Chondrocyte (in vitro differentiated cells): ENCODE measurements around the gene TEX11. TPM values are rescaled to one million over a fixed set of nuclear protein-coding genes. Genes with fewer than 3 reads are reported as not detected.

Experiments
- DNase-seq: peaks from one replicate; pipeline ENCODE4 v3.0.0; 2021; ENCODE audit warnings: mixed read lengths, low spot score
- H3K27ac Mint-ChIP-seq: one replicate; pipeline ENCODE4 v1.8.0; 2021; ENCODE audit warnings: mild to moderate bottlenecking, moderate library complexity, mixed read lengths; ENCODE audit not compliant: unreplicated experiment
- H3K27me3 Mint-ChIP-seq: 2 replicates; pipeline ENCODE4 v1.8.0; 2021; ENCODE audit warnings: low read depth, mixed read lengths
- H3K36me3 Mint-ChIP-seq: 2 replicates; pipeline ENCODE4 v1.8.0; 2021; ENCODE audit warnings: low read depth, mixed read lengths
- H3K4me1 Mint-ChIP-seq: 2 replicates; pipeline ENCODE4 v1.8.0; 2021; ENCODE audit warnings: low read depth, mild to moderate bottlenecking, mixed read lengths
- H3K4me3 Mint-ChIP-seq: one replicate; pipeline ENCODE4 v1.8.0; 2021; ENCODE audit warnings: mild to moderate bottlenecking, moderate library complexity, mixed read lengths; ENCODE audit not compliant: unreplicated experiment
- H3K9me3 Mint-ChIP-seq: 2 replicates; pipeline ENCODE4 v1.8.0; 2021; ENCODE audit warnings: low read depth, mixed read lengths
- CTCF ChIP-seq: fragments of 200-600 bp; sonication (generic); IDR thresholded peaks from 2 replicates; pipeline ENCODE4 v1.5.0; 2021; ENCODE audit warnings: antibody characterized with exemption, mild to moderate bottlenecking, moderate library complexity
- total RNA-seq: library from RNA; stranded (reverse); gene quantifications from 3 replicates; pipeline ENCODE4 v1.2.1, GENCODE V29; 2021

The TEX11 gene
- total RNA-seq, 1 donor from 2014 or later: not detected

GRCh38 chrX:70554523-70554922, 354.0 kb downstream of the TEX11 start:
- peaks cover 10% of the 10 kb centered on the region for H3K4me1 Mint-ChIP-seq

GRCh38 chrX:70554081-70554480, 354.4 kb downstream of the TEX11 start:
- DNase-seq: no peak
- peak; percentile 74 for TF ChIP-seq CTCF
- Mint-ChIP-seq H3K27ac (peak overlapping the region; percentile 18), H3K9me3 (peaks cover 10% of the 10 kb centered on the region), H3K36me3 (no peaks in the 10 kb centered on the region), H3K27me3 (no peaks in the 10 kb centered on the region), H3K4me1 (peaks cover 10% of the 10 kb centered on the region), H3K4me3 (no peak overlapping the region)

More at GRCh38 chrX:70554523-70554922, 354.0 kb downstream of the TEX11 start:
- no peak for TF ChIP-seq CTCF
- peaks cover 13% of the 10 kb centered on the region for H3K9me3 Mint-ChIP-seq
- H3K4me3 Mint-ChIP-seq: no peak overlapping the region
- DNase-seq: no peak
- H3K27me3 Mint-ChIP-seq: no peaks in the 10 kb centered on the region
- H3K27ac Mint-ChIP-seq: no peak overlapping the region
- no peaks in the 10 kb centered on the region for H3K36me3 Mint-ChIP-seq

- no peak for DNase-seq
- no peaks in the 10 kb centered on the region for H3K27me3 Mint-ChIP-seq
- H3K36me3 Mint-ChIP-seq: no peaks in the 10 kb centered on the region
- no peak for TF ChIP-seq CTCF
- no peak overlapping the region for H3K4me3 Mint-ChIP-seq
- peaks cover 4% of the 10 kb centered on the region for H3K9me3 Mint-ChIP-seq
- H3K27ac Mint-ChIP-seq: no peak overlapping the region
- H3K4me1 Mint-ChIP-seq: peaks cover 10% of the 10 kb centered on the region
Observed at GRCh38 chrX:70553516-70553915, 355.0 kb downstream of the TEX11 start.

GRCh38 chrX:70552130-70552704, 356.3 kb downstream of the TEX11 start:
- no peaks in the 10 kb centered on the region for H3K27me3 Mint-ChIP-seq
- no peak overlapping the region for H3K27ac Mint-ChIP-seq
- H3K4me1 Mint-ChIP-seq: peaks cover 10% of the 10 kb centered on the region
- no peaks in the 10 kb centered on the region for H3K9me3 Mint-ChIP-seq
- H3K4me3 Mint-ChIP-seq: no peak overlapping the region
- DNase-seq: no peak
- no peak for TF ChIP-seq CTCF
- no peaks in the 10 kb centered on the region for H3K36me3 Mint-ChIP-seq

- no peak for TF ChIP-seq CTCF
- H3K36me3 Mint-ChIP-seq: no peaks in the 10 kb centered on the region
Observed at GRCh38 chrX:70549429-70549828, 359.1 kb downstream of the TEX11 start.

More at GRCh38 chrX:70549429-70549828, 359.1 kb downstream of the TEX11 start:
- peaks cover 10% of the 10 kb centered on the region for H3K4me1 Mint-ChIP-seq
- DNase-seq: no peak
- no peak overlapping the region for H3K27ac Mint-ChIP-seq
- H3K4me3 Mint-ChIP-seq: no peak overlapping the region
- no peaks in the 10 kb centered on the region for H3K27me3 Mint-ChIP-seq
- H3K9me3 Mint-ChIP-seq: peaks cover 3% of the 10 kb centered on the region
